GM11168 (cell line): Measurements from ENCODE around the gene P2RX1.
"Not testable (repeated sequence)": the region's sequence is repeated elsewhere in the genome, so short reads cannot be mapped to it uniquely, and the experiment has no call there.

Experiments
- in situ Hi-C: fragments of 300-500 bp; cut with MboI; formaldehyde crosslinking; loops from one replicate; pipeline ENCODE4 v1.12.0; 2022; ENCODE audit warnings: low sequenced_read_pairs; ENCODE audit not compliant: unreplicated experiment

The P2RX1 gene

DNA sequence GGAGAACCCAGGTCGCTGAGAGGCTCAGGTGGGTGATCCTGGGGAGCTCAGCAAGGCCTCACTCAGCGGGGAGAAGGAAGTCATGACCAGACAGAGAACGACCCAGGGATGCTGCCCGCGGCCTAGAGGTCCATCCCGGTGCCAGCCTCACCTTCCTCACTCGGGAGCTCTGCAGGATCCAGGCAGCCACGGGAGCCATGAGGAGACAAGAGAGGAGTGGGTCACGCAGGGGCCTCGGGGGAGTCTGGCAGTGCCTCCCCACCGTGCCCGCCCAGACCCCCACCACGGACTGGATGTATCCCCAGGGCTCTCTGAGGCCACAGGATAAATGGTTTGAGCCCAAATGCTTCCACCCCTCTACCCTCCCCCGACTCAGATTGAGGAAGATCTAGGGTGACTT is 37.3 kb upstream of the P2RX1 start:
- in situ Hi-C loops: no loop called here

DNA sequence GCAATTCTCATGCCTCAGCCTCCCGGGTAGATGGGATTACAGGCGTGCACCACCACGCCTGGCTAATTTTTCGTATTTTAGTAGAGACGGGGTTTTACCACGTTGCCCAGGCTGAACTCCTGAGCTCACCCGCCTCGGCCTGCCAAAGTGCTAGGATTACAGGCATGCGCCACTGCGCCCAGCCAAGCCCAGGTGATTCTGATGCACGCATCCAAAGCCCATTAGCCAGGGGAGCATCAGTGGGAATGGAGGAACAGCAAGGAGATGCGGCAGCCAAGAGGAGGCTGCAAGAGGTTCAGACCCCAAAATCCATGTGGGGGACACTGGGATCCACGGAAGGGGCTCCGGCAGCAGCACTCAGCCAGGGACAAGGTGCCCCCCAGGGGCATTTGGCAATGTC is 35.9 kb upstream of the P2RX1 start:
- in situ Hi-C loops: no loop called here

DNA sequence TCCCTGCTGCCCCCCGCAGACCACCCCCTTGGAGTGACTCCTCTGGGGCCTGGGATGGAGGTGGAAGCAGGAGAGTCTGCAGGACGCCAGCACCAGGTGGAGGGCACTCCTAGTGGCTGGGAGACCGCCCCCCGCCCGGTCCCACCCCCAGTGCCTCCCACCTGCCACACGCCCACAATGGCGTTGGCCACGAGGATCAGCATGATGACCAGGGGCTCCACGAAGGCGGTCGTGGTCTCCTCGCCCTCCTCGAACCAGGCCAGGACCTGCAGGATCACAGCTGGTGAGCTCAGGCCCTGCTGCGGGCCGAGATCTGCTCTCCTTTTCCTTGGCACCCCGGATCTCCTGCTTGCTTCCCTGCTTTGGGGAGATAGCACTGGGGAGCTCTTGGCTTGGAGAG is 35.2 kb upstream of the P2RX1 start:
- in situ Hi-C loops: no loop called here

DNA sequence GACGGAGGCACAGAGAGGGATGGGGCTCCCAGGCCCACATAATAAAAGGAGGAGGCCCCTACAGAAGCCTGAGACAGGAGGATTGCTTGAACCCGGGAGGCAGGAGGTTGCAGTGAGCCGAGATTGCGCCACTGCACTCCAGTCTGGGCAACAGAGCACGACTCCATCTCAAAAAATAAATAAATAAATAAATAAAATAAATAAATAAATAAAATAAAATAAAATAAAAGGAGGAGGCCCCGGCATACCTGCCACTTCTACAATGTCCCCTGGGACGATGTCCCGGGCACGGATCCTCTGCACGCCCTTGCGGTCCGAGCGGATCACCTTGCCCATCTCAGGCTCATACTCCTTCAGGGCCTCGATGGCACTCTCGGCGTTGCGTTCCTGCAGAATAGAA is 34.7 kb upstream of the P2RX1 start:
- in situ Hi-C loops: no loop called here

DNA sequence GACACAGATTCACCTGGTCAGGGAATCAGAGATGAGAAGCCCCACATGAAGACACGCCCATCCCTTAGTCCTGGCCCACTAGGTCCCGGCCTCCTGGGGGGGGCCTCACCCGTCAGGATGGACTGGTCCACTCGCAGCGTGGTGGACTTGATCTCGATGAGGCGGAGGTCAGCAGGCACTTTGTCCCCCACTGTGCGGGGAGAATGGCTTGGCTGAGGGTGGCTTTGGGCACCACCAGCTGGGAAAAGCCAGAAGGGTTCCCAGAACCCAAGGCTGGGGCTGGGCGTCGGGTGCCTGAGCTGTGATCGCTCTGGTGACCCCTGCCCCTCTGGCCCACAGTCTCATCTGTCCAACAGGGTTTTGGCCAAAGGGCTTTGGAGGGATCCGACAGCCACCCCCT is 34.3 kb upstream of the P2RX1 start:
- in situ Hi-C loops: no loop called here

DNA sequence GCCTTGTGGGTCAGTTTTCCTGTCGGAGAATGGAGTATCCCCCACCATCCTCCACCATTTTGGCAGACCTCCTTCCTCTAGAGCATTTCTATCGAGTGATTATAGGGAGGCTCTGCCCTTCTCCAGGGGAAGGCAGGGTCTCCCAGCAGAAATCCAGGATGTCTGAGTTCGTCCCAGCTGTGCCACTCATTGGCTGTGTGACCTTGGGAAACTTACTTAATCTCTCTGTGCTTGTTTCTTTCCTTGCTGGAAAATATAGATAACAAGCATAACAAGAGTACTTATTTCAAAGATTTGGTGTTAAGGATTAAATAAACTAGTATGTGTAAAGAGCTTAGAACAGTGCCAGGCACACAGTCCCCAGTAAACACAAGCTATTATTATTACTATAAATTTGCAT is 33.2 kb upstream of the P2RX1 start:
- in situ Hi-C loops: no loop called here

- in situ Hi-C loops: not testable (repeated sequence)
Measured at GRCh38 chr17:3948551-3948950, 32.3 kb upstream of the P2RX1 start.

DNA sequence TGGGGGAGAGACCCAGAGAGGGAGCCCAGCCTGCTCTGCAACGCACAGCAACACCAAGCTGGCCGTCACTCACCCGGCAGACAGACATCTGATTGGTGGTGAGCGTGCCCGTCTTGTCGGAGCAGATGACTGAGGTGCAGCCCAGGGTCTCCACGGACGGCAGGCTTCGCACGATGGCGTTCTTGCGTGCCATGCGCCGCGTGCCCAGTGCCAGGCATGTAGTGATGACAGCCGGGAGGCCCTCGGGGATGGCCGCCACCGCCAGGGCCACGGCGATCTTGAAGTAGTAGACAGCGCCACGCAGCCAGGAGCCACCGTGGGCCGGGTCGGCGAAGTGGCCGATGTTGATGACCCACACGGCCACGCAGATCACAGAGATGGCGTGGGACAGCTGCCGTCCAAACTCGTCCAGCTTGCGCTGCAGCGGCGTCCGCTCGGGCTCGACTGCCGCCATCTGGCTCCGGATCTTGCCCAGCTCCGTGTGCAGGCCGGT is 31.1 kb upstream of the P2RX1 start:
- in situ Hi-C loops: no loop called here

DNA sequence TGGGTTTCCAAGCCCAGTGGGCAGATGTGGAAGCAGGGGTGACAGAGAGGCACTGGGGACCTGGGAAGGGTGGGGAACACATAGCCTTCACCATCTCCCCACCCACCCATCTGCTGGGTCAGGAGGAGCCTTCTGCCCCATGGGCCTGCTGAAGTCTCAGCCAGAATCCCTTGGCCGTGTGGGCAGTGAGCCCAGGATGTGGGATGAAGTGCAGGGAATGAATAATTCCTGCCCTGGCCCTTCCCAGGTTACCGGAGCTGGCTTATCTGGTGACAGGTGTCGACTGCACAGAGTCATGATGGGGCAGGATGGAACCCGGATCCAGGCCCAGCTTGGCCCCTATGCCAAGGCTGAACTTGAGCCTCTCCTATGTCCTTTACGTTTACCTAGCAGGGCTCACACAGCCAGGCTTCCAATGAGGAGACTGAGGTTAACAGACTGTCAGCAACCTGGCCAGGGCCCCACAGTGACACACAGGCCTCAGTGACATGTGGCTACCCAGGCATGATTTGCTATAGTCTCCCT is 30.5 kb upstream of the P2RX1 start:
- in situ Hi-C loops: no loop called here

DNA sequence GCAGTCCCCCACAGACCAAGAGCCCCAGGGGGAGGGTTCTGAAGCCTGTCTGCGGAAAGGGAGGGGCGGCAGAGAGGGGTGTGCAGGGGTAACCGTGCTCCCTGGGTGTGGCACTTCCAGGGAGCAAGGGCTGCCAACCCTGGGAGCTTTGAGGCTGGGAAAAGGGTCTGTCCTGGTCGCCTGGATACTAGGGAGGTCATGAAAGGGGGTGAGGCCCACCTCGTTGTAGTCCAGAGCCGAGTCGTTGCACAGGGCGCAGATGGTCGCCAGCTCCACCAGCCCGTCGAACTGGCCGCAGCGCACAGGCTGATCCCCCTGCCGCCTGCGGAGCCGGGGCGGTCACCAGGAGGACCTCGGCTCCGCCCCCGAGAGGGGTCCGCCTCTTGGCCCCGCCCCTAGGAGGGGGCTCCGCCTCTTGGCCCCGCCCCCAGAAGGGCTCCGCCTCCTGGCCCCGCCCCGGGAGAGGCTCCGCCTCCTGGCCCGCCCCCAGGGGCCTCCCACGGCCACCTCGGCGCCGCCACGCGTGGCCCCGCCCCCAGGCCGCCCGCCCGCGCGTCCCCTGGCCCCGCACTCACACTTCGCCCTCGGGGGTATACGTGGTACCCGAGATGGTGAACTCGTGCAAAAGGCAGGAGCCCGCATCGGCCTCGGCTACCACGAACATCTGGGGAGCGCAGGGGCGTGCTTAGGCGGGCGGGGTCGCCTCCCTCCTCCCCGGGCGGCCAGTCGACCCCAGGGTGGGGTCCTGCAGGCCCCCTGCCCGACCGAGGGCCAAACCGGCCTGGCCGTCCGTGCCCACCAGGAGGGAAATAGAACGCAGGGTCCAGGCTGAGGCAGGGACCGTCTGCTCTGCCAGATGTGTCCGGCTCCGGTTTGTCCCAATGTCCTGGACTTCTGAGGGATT is 28.5 kb upstream of the P2RX1 start:
- in situ Hi-C loops: no loop called here

GRCh38 chr17:3943240-3943891 is 27.1 kb upstream of the P2RX1 start:
- in situ Hi-C loops: no loop called here

GRCh38 chr17:3940965-3941698 is 24.9 kb upstream of the P2RX1 start:
- in situ Hi-C loops: no loop called here

GRCh38 chr17:3937359-3937758 is 21.1 kb upstream of the P2RX1 start:
- in situ Hi-C loops: no loop called here

- in situ Hi-C loops: no loop called here
Measured at GRCh38 chr17:3935825-3936355, 19.6 kb upstream of the P2RX1 start.

GRCh38 chr17:3935140-3935542 is 18.9 kb upstream of the P2RX1 start:
- in situ Hi-C loops: no loop called here

DNA sequence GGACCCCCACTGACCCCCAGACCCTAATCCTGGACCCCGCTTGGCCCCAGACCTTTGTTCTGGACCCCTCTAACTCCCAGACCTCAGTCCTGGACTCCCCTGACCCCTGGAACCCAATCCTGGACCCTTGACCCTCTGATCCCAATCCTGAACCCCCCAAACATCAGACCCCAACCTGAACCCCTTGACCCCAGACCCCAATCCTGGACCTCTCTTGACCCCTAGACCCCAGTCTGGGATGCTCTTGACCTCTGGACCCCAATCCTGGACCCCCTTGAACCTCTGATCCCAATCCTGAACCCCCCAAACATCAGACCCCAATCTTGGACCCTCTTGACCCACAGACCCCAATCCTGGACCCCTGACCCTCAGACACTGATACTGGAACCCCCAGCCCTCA is 13.5 kb upstream of the P2RX1 start:
- in situ Hi-C loops: no loop called here

DNA sequence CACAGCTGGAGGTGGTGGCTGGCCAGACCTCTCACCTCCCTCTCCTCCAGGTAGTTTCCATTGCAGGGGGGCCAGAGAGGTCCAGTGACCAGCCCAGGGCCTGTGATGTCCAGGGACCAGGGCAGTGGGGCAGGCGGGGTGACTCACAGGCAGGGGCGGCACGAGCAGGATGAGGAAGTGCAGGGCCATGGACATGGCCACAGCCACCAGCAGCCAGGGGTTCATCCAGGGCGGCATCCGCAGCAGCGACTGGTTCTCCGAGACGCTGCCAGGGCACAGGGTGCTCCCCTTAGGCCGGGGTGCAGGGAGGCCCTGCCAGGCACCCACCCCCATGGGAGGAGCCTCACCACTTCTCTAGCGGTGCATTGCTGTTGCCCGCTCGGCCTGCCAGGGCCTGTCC is 12.9 kb upstream of the P2RX1 start:
- in situ Hi-C loops: no loop called here

GRCh38 chr17:3928406-3928805 is 12.1 kb upstream of the P2RX1 start:
- in situ Hi-C loops: no loop called here

GRCh38 chr17:3927628-3928340 is 11.5 kb upstream of the P2RX1 start:
- in situ Hi-C loops: no loop called here
